GM12872 (cell line): ENCODE data around the gene KLK13.

Source experiments
- CTCF ChIP-seq: IDR thresholded peaks from 3 replicates; pipeline ENCODE4 v1.5.1; 2011; ENCODE audit warnings: low read depth, mild to moderate bottlenecking, low read length, moderate library complexity; ENCODE audit not compliant: insufficient read depth

KLK13 gene

GRCh38 chr19:51097796-51098195, 32.9 kb upstream of the KLK13 start:
- no peak for TF ChIP-seq CTCF

DNA sequence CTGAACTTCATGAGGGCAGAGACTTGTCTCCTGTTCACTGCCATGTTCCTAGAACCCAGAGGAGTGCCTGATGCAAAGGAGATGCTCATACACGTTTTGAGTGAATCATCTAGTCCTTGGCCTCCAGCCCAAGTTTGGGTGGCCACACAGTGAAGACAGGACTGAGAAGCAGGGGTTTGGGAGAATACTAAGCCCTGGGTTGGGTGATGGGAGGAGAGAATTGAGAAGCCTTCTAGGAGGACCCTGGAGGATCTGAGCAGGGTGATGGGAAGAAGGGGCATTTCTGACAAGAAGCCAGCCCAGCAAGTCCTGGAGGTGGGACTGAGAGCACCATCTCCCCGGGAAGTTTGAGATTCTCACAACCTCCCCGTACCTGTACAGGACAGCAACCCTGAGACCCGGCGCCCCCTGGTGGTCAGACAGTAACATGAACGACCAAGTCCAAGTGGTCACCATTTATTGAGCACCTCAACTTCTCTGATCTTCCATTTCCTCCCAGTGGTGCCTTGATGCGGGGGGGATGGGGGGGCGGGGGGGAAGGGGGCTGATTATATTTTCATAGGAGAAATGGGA, 32.4 kb upstream of the KLK13 start:
- peak; percentile 86 for TF ChIP-seq CTCF

DNA sequence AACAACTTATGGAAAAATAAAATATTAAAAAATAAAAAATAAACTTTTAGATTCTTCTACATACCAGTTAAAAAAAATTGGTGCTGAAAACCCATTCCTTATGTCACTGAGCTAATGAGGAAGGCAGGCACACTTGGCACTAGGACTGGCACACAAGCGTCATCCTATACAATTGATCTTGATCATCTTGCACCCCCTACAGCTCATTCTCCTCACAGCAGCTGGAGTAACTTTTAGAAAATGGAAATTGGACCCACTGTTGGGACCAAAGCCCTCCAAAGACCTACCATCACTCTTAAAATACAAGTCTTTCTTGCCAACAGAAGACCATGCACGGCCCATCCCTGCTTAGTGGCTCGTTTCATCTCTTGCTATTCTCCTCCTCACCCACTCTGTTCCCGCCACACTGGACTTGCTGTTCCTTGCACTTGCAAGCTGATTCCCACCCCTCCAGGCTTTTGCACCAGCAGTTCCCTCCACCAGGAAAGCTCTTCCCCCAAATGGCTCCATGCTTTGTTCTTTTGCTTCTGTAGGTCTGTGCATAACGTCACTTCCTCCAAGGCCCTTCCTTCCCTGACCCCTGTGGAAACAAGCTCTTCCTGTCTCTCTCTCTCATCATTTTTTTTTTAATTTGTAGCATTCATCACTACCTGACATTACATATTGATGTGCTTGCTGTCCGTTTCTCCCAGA, 31.7 kb upstream of the KLK13 start:
- TF ChIP-seq CTCF, result peak; percentile 34; the same call in 2 of the 3 replicates

- peak; percentile 75 for TF ChIP-seq CTCF
Measured at GRCh38 chr19:51094696-51095279, 29.9 kb upstream of the KLK13 start.

GRCh38 chr19:51093510-51094345, 28.8 kb upstream of the KLK13 start:
- TF ChIP-seq CTCF, result no peak

GRCh38 chr19:51093101-51093500, 28.2 kb upstream of the KLK13 start:
- TF ChIP-seq CTCF, result no peak
